ENCODE data around the gene ELFN2.
A peak's percentile ranks its signal among the peaks of the same experiment; 100 is the strongest.

Gene ELFN2

GRCh38 chr22:37381489-37381888 is 45.8 kb downstream of the ELFN2 start:
- no peak for DNase-seq

DNA sequence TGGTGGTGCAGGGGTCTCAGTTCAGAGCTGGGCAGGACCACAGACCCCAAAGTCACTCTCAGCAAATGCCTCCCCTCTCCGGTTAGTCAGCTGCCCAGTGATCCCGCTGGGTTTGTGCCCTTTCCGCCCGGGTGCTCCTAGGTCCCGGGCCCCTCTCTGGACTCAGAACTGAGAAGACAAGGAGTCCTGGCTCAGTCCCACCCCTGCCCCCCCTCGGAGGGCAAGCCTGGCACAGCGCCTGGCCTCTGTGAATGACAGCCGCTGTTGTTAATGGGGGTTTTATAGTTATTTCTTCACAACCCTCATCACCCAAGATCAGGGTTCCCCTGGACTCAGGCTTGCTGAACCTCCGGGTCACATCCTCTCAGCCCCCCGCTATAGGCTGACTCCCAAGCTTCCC is 47.6 kb downstream of the ELFN2 start:
- no peak for DNase-seq

- DNase-seq = no peak
Measured at GRCh38 chr22:37379085-37379484, 48.2 kb downstream of the ELFN2 start.

GRCh38 chr22:37378642-37379058 is 48.6 kb downstream of the ELFN2 start:
- DNase-seq = no peak

DNA sequence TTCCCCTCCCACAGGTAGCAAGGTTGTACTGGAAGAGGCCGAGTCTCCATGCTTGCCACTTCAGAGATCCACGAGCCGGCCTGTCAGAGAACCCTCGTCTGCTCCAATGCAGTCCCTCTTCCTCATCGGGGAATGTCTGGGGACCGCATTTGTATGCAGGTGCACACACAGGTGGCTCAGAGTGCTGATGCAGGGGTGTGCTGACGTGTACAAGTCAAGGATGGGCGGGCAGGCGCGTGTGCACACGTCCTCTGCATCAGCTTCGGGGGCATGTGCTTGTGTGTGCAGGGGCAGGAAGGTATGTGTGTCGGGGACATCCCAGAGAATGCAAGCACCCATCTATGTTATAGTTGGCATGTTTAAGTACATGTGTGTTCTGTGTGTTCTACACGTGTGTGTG is 49.4 kb downstream of the ELFN2 start:
- no peak for DNase-seq

GRCh38 chr22:37377138-37377537 is 50.1 kb downstream of the ELFN2 start:
- no peak for DNase-seq

GRCh38 chr22:37376643-37377042 is 50.6 kb downstream of the ELFN2 start:
- no peak for DNase-seq

DNA sequence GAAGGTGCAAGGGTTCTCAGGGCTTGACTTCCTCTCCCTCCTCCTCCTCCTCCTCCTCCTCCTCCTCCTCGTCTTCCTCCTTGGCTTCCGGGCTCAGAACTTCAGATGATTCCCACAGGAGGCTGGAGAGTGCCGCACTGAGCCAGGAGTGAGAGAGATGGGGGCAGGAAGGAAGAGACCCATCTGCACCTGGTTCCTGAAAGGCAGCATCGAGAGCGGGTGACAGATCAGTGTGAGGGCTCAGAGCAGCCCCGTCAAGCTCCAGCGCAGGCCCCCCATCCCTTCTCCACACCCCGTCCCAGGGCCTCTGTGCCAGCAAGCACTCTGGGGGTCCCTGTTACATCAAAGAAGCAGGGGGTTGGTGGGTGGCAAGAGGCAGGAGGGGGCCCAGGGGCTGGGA is 51.5 kb downstream of the ELFN2 start:
- DNase-seq = no peak

DNA sequence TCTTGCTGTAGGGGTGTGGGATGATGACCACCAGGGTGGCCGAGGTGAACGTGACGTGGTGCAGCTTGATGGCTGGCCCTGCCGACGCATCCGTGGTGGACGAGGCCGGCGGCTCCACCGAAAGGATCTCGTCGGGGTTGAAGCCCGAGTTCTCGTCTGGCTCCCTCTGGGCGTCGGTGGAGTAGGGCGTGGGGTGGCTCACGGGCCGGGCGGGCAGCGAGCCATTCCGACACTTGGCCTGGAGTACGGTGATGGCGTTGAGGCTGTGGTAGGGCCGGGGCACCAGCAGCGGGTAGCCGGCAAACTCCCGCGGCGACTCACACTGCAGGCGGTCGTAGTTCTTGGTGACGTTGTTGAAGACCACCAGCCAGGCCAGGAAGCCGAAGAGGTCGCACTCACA is 52.7 kb downstream of the ELFN2 start:
- DNase-seq = no peak

- no peak for DNase-seq
Measured at GRCh38 chr22:37373451-37373850, 53.8 kb downstream of the ELFN2 start.

DNA sequence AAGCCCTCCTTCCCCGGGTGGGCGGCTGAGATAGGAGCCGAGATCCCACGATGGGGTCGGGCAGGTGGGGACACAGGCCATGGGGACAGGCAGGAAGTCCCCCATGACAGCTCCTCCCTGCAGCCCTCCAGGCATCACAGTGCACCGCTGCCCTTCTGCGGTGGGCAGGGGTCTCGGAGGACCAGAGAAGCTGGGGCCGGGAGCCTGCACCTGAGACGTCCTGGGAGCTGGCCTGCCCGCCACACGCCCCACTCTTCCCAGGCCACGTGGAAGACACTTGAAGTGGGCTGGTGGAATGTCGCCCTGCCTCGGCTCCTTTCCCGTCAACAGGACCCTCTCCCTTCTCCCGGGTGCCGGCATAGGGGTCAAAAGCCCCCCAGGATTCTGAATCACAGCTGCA is 55.4 kb downstream of the ELFN2 start:
- no peak for DNase-seq

DNA sequence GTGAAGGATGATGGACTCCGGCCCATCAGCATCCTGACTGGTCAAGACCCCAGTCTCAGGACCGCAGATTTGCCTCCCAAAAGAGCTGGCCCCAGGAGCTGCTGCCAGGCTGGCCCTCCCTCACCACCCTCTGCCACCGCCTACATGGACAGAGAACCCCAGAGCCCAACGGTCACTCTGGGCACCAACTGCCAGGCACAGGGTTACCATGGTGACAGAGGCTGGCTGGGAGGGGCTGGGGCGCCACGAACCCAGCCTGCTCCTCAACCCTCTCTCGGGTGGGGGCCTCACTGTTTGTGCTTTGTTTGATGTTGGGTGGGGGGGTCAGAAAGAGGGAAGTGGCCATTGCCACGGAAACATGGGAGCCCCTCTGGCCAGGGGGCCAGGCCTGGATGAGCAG is 55.8 kb downstream of the ELFN2 start:
- DNase-seq = peak in 1 of 2 experiments; percentile 25

- peak; percentile 65 to 78 for DNase-seq
Measured at GRCh38 chr22:37370306-37370979, 56.8 kb downstream of the ELFN2 start.

GRCh38 chr22:37369483-37369882 is 57.8 kb downstream of the ELFN2 start:
- DNase-seq = peak in 1 of 2 experiments; percentile 14

GRCh38 chr22:37368058-37368457 is 59.2 kb downstream of the ELFN2 start:
- no peak for DNase-seq

DNA sequence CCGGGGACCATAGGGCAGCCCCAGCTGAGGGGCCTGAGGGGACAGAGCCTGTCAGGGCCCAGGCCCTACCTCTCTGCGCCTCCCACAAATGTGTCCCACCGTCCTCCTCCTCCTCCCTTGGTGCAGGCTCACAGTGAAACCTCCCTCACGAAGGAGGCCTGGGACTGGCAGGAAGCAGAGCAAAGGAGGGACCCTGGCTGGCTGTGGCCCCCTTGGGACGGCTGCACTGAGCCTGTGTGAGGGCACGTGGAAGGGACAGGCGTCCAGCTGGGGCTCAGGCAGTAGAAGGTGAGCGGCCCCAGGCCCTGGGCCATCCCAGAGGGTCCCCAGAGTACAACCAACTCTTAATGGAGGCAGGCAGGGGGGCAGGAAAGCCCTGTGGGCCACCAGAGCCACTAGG is 60.7 kb downstream of the ELFN2 start:
- no peak for DNase-seq

DNA sequence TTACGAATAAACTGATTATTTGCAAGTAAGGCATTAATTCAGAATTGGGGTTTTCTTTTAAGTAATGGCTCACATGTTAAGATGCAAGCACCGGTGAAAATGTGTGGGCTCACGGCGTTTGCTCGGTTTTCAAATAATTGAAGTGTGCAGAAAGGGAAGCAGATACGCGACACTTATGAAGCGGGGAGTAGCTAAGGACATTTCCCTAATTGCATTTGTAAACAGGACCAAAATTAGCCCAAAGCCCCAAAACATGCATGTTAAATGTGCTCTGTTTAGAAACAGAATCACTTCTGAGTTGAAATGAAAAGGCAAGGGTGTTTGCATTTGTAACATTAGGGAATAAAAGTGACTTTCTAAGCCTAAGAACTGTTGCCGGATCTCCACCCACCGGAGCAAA is 61.3 kb downstream of the ELFN2 start:
- no peak for DNase-seq

DNA sequence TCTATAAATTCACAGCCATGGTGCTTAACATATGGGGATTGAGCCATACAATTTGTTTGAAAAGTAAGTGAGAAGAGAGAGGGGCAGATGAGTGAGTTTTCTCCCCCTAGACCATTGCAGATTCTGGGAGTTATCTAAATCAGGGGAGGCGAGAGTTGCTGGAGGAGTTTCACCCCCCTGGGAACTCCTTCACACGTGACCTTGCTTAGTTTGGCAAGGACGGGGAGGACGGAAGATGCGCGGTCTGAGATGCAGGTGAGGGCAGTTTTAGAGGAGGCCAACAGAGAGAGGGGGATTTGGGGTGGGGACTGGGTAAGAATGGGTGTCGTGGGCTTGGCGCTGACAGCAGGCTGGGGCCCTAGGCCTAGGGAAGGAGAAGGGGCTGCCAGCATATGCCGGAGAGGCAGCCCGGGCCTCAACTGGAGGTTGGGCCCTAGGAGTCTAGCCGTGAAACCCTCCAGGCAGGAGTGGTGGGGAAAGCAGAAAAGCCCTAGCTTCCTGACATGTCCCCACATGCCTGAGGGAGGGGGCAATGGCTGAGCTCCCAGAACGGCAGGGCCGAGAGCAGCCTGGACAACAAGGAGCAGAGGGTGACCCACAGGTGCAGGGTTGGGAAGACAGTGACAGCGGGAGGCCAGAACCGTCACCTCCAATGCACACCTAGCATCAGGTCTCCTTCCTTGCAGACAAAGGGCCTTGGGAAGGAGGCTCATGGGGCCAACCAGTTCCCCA is 63.9 kb downstream of the ELFN2 start:
- no peak for DNase-seq

DNA sequence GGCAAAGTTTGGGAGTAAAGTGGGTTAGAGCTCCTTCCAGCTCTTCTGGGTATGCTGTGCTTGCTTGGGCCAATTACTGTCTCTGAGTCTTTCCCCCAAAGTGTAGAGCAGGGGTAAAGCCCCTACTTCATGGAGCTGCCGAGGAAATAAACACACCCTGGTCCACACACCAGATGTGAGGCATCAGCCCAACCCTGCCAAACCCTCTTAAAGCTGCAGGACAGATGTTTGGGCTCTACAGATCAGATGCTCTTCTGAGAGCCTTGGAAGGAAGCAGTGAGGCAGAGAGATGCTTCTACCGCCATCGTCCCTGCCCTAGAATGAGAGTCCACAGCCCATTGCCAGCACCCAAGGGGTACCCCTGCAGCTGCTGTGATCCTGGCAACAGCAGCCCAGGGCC is 64.7 kb downstream of the ELFN2 start:
- peak in 1 of 2 experiments; percentile 28 for DNase-seq

DNA sequence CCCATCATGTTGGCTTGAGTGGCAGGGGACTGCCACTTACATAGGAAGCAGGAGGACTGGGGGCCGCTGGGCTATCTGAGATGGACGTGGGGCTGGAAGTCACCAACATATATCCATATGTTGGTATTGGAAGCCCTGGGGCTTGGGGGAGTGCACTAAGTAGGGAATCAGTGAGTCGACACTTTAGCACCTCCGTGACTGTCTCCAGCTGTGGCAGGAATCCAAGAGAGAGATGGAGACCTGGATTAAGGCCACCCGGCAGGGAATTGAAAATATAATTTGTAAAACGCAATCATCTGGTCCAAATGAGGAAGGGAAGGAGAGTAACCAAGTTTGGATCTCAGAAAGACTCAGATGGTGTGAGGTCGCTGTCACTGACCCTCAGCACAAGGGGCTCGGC is 68.4 kb downstream of the ELFN2 start:
- no peak for DNase-seq

DNA sequence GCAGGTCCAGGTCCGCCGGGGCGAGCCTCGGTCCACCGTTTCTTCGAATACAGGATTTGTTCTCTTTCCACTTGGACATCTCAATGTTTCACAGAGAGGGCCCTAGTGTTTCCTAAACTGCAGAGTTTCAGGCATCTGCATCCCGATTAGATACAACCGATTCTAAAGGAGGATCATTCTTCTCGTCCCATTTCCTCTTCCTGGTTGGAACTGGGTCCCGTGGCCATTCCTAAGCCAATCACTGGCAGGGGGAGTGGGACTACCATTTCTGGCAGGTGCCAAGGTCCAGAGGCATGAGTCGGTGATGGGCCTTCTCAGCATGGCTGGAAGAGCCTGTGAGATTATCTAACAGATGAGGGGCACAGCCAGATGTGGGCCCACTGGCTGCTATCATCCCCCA is 68.9 kb downstream of the ELFN2 start:
- no peak for DNase-seq

GRCh38 chr22:37357446-37358075 is 69.7 kb downstream of the ELFN2 start:
- no peak for DNase-seq

- no peak for DNase-seq
Measured at GRCh38 chr22:37356922-37357321, 70.4 kb downstream of the ELFN2 start.

- no peak for DNase-seq
Measured at GRCh38 chr22:37355174-37355573, 72.1 kb downstream of the ELFN2 start.
